SK-N-MC (cell line): Measurements from ENCODE around the gene TMEFF1.
"Not testable (repeated sequence)": the region's sequence is repeated elsewhere in the genome, so short reads cannot be mapped to it uniquely, and the experiment has no call there.

ENCODE experiments used
- DNase-seq: peaks from one replicate; pipeline ENCODE4 v3.0.0-alpha.2; 2011; ENCODE audit warnings: low read depth, low spot score
- H3K27ac ChIP-seq: fragments of 200-600 bp; sonication (generic); 2 replicates; pipeline ENCODE4 v1.5.1; 2016; ENCODE audit warnings: mixed run types
- H3K36me3 ChIP-seq: fragments of 200-600 bp; sonication (generic); 2 replicates; pipeline ENCODE4 v1.6.1; 2017; ENCODE audit warnings: antibody characterized with exemption, low read length, mixed read lengths; ENCODE audit not compliant: insufficient read depth
- H3K4me3 ChIP-seq: fragments of 200-600 bp; sonication (generic); 2 replicates; pipeline ENCODE4 v1.5.1; 2016
- H3K9ac ChIP-seq: fragments of 200-600 bp; sonication (generic); 2 replicates; pipeline ENCODE4 v1.8.0; 2017; ENCODE audit warnings: mixed run types, mixed read lengths; ENCODE audit not compliant: insufficient read length
- H3K9me3 ChIP-seq: fragments of 200-600 bp; sonication (generic); 2 replicates; pipeline ENCODE4 v1.6.1; 2017; ENCODE audit warnings: low read depth, mild to moderate bottlenecking, antibody characterized with exemption, low read length, moderate library complexity, mixed read lengths
- EZH2 ChIP-seq: fragments of 200-600 bp; sonication (generic); IDR thresholded peaks from one replicate; pipeline ENCODE4 v1.6.1; 2017; ENCODE audit warnings: antibody characterized with exemption
- FOXP2 ChIP-seq: optimal IDR thresholded peaks from 2 replicates; pipeline ENCODE3; 2011; ENCODE audit warnings: mild to moderate bottlenecking, moderate library complexity; ENCODE audit not compliant: insufficient read depth; ENCODE audit errors: extremely low read length, control extremely low read depth
- POLR2AphosphoS5 ChIP-seq: IDR thresholded peaks from 2 replicates; pipeline ENCODE4 v1.6.1; 2012; ENCODE audit warnings: mild to moderate bottlenecking, low read depth, low read length, borderline replicate concordance

Gene TMEFF1

GRCh38 chr9:100430286-100430940 lies 42.5 kb upstream of the TMEFF1 start:
- H3K9ac ChIP-seq = no peak overlapping the region
- H3K27ac ChIP-seq = peak overlapping the region; percentile 67
- H3K4me3 ChIP-seq = no peak overlapping the region
- no peaks in the 10 kb centered on the region for H3K9me3 ChIP-seq
- no peaks in the 10 kb centered on the region for H3K36me3 ChIP-seq
- no peak for DNase-seq
- no peak for TF ChIP-seq POLR2AphosphoS5
- TF ChIP-seq FOXP2 = no peak

GRCh38 chr9:100431886-100432285 lies 41.1 kb upstream of the TMEFF1 start:
- Histone ChIP-seq H3K27ac (no peak overlapping the region), H3K4me3 (no peak overlapping the region), H3K9ac (no peak overlapping the region), H3K9me3 (no peaks in the 10 kb centered on the region), H3K36me3 (no peaks in the 10 kb centered on the region)
- no peak for TF ChIP-seq EZH2
- TF ChIP-seq POLR2AphosphoS5 = no peak
- no peak for TF ChIP-seq FOXP2
- no peak for DNase-seq

GRCh38 chr9:100432736-100433135 lies 40.2 kb upstream of the TMEFF1 start:
- TF ChIP-seq FOXP2 (no peak), EZH2 (no peak), POLR2AphosphoS5 (no peak)
- Histone ChIP-seq H3K27ac (no peak overlapping the region), H3K9ac (no peak overlapping the region), H3K4me3 (no peak overlapping the region), H3K9me3 (no peaks in the 10 kb centered on the region), H3K36me3 (no peaks in the 10 kb centered on the region)
- no peak for DNase-seq

- Histone ChIP-seq H3K9ac (no peak overlapping the region), H3K36me3 (no peaks in the 10 kb centered on the region), H3K9me3 (no peaks in the 10 kb centered on the region), H3K27ac (no peak overlapping the region), H3K4me3 (no peak overlapping the region)
- TF ChIP-seq EZH2 = no peak
- no peak for TF ChIP-seq POLR2AphosphoS5
- no peak for TF ChIP-seq FOXP2
- DNase-seq = no peak
Observed at GRCh38 chr9:100436571-100436970, 36.4 kb upstream of the TMEFF1 start.

GRCh38 chr9:100437860-100438805 lies 34.8 kb upstream of the TMEFF1 start:
- H3K36me3 ChIP-seq = no peaks in the 10 kb centered on the region; the same call in 1 of the 2 replicates
- peak; percentile 58 for DNase-seq
- H3K4me3 ChIP-seq = no peak overlapping the region

DNA sequence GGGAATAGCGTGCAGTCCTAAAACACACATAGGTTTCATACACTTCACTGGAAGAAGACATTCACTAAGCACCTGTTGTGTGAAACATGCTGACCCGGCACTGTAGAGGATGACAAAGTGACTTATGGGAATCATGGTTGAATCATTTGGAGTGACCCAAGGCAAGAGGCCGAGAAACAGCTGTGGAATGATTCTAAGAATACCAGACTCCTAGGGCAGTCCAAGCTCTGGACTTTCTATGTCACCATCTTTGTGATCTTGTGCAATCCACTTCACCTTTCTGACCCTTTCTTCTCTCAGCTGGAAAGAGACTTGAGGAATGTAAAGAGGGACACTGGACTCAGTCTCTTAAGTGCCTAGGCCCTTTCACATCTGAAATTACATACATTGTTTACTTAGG lies 32.9 kb upstream of the TMEFF1 start:
- no peak overlapping the region for H3K27ac ChIP-seq
- no peaks in the 10 kb centered on the region; the same call in 1 of the 2 replicates for H3K36me3 ChIP-seq
- TF ChIP-seq FOXP2 (no peak), POLR2AphosphoS5 (no peak), EZH2 (no peak)
- H3K4me3 ChIP-seq = no peak overlapping the region
- no peak for DNase-seq
- no peak overlapping the region for H3K9ac ChIP-seq
- H3K9me3 ChIP-seq = no peaks in the 10 kb centered on the region

More at GRCh38 chr9:100437860-100438805, 34.8 kb upstream of the TMEFF1 start:
- no peak overlapping the region for H3K9ac ChIP-seq
- H3K9me3 ChIP-seq = no peaks in the 10 kb centered on the region
- no peak overlapping the region for H3K27ac ChIP-seq
- TF ChIP-seq FOXP2 (no peak), EZH2 (no peak), POLR2AphosphoS5 (no peak)

DNA sequence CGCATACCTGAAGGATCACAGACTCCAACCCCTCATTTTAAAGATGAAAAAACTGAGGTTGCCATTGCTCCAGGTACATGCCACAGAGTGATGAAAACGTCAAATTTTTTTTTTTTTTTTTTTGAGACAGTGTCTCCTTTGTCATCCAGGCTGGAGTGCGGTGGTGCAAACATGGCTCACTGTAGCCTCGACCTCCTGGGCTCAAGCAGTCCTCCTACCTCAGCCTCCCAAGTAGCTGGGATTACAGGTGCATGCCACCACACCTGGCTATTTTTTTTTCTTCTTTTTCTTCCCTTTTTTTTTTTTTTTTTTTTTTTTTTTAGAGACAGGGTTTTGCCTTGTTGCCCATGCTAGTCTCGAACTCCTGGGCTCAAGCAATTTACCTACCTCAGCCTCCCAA lies 32.5 kb upstream of the TMEFF1 start:
- not testable (repeated sequence) for H3K9me3 ChIP-seq, H3K4me3 ChIP-seq, H3K36me3 ChIP-seq, H3K9ac ChIP-seq, H3K27ac ChIP-seq, DNase-seq

GRCh38 chr9:100441911-100442361 lies 31.0 kb upstream of the TMEFF1 start:
- H3K9ac ChIP-seq = no peak overlapping the region
- no peaks in the 10 kb centered on the region for H3K9me3 ChIP-seq
- no peak for DNase-seq
- TF ChIP-seq EZH2 = no peak
- TF ChIP-seq FOXP2 = no peak
- no peak for TF ChIP-seq POLR2AphosphoS5
- no peaks in the 10 kb centered on the region; the same call in 1 of the 2 replicates for H3K36me3 ChIP-seq
- H3K27ac ChIP-seq = no peak overlapping the region
- H3K4me3 ChIP-seq = no peak overlapping the region
